ENCODE results near the gene TMEM26. TPM values are rescaled to one million over a fixed set of nuclear protein-coding genes. Genes with fewer than 3 reads are reported as not detected.

Gene TMEM26
- polyA plus RNA-seq: not detected

DNA sequence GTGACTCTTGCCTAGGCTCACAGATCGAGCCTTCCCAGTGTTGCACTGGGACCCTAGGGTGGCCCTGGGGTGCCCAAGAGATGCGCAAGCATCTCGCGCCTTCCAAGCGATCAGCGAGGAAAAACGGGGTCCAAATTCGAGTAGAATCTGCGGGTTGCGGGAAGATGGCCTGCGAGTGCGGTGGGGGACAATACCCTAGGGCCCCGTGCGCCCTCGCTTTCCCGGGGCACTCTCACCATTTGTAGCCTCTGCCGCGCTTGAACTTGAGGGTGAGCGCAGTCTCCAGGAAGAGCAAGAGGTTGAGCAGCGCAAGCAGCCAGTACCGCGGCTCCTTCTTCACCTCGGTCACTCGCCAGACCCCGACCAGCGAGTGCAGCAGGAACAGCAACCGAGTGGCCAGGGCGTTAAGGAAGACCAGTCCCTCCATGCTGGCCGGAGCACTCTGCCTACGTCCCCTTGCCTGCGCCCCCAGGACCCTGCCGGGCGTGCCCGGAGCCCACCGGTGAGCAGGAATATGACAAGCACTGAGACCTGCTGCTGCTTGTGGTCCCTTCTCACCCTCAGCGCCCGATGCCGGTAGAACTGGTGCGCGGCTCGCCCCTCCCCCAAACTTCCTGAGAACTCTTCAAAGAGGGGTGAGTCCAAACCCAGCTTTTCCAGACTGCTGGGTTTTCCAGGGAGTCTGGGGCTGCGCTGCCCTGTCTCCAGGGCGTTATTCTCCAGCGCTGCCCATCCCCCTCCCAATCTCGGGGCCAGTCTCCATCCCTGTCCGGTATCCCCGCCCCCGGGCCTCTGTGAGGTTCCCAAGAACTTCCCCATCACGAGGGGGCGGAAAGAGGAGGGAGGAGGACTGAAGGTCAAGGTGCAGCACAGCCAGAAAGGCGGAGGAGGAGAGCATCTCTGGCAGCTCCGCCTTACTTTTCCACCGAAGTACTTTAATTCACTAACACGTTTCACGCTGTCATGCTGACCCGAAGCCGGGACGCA lies at the start of gene TMEM26:
Gene TMEM26, minus strand, starts transcription at position 727 of the 987 bp plus-strand sequence. Its CDS starts 300 bp downstream, at position 427.
- Mint-ChIP-seq H3K4me1 (peaks cover 0 to 9% (median 1%) of the 10 kb centered on the region in 3 donors), H3K27ac (peak within 1 kb of the TSS in 1 of 3 donors; percentile 9), H3K4me3 (peak within 1 kb of the TSS in 2 of 4 donors; percentile 33 to 49), H3K36me3 (no peaks in the 10 kb centered on the region), H3K9me3 (no peaks in the 10 kb centered on the region), H3K27me3 (peaks cover 31% of the 10 kb centered on the region)

GRCh38 chr10:61500460-61500859 lies 47.3 kb upstream of the TMEM26 start:
- Mint-ChIP-seq H3K4me1 (no peaks in the 10 kb centered on the region), H3K36me3 (peaks cover 3% of the 10 kb centered on the region), H3K9me3 (peaks cover 0 to 2% (median 0%) of the 10 kb centered on the region in 3 donors), H3K27ac (no peak overlapping the region), H3K4me3 (no peak overlapping the region), H3K27me3 (peaks cover 3% of the 10 kb centered on the region)

DNA sequence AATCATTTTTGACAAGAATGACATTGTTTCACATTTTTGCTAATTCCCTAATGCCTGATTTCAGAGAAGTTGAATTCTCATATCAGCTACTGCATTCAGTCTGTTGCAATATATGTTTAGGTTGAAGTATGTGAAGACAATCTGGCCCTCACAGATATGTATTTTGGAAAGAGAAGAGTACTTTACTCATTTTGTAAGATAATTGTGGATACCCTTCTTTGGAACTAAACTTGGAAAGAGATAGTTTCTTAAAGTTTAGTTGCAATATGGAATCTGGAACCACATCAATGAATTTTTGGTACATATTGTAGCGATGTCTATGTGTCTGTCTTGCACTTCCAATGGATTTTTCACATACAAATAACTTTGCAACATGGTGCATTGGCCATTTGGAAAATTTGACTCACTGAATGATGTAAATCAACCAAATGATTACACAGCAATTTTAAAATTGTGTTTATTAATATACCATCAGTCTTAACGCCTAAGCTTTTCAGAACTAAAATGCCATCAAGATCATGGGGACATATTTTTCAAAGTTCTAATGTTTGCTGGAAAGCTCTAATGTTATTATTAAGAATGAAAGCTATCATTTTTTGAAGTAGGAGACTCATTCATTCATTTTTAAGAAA lies 39.3 kb upstream of the TMEM26 start:
- Mint-ChIP-seq H3K4me3 (no peak overlapping the region), H3K27ac (no peak overlapping the region), H3K27me3 (no peaks in the 10 kb centered on the region), H3K4me1 (no peaks in the 10 kb centered on the region), H3K36me3 (peaks cover 3% of the 10 kb centered on the region), H3K9me3 (peaks cover 0 to 2% (median 0%) of the 10 kb centered on the region in 3 donors)

- Mint-ChIP-seq H3K9me3 (peaks cover 0 to 3% (median 0%) of the 10 kb centered on the region in 3 donors), H3K4me1 (no peaks in the 10 kb centered on the region), H3K27me3 (peaks cover 3% of the 10 kb centered on the region), H3K27ac (no peak overlapping the region), H3K36me3 (peaks cover 2% of the 10 kb centered on the region), H3K4me3 (no peak overlapping the region)
Observed at GRCh38 chr10:61487506-61487905, 34.3 kb upstream of the TMEM26 start.

GRCh38 chr10:61486738-61487396 lies 33.7 kb upstream of the TMEM26 start:
- Mint-ChIP-seq H3K9me3 (peaks cover 0 to 3% (median 0%) of the 10 kb centered on the region in 3 donors), H3K36me3 (peaks cover 2% of the 10 kb centered on the region), H3K27me3 (peaks cover 3% of the 10 kb centered on the region), H3K4me3 (no peak overlapping the region), H3K4me1 (no peaks in the 10 kb centered on the region), H3K27ac (no peak overlapping the region)

- peaks cover 2% of the 10 kb centered on the region for H3K36me3 Mint-ChIP-seq
- no peak overlapping the region for H3K4me3 Mint-ChIP-seq
- H3K27ac Mint-ChIP-seq: no peak overlapping the region
- no peaks in the 10 kb centered on the region for H3K4me1 Mint-ChIP-seq
- H3K27me3 Mint-ChIP-seq: peaks cover 3% of the 10 kb centered on the region
- H3K9me3 Mint-ChIP-seq: peaks cover 0 to 3% (median 0%) of the 10 kb centered on the region in 3 donors
Observed at GRCh38 chr10:61486251-61486650, 33.1 kb upstream of the TMEM26 start.

GRCh38 chr10:61481597-61481996 lies 28.4 kb upstream of the TMEM26 start:
- Mint-ChIP-seq H3K27me3 (peaks cover 8% of the 10 kb centered on the region), H3K36me3 (no peaks in the 10 kb centered on the region), H3K4me3 (no peak overlapping the region), H3K9me3 (peaks cover 0 to 3% (median 0%) of the 10 kb centered on the region in 3 donors), H3K27ac (no peak overlapping the region), H3K4me1 (no peaks in the 10 kb centered on the region)

DNA sequence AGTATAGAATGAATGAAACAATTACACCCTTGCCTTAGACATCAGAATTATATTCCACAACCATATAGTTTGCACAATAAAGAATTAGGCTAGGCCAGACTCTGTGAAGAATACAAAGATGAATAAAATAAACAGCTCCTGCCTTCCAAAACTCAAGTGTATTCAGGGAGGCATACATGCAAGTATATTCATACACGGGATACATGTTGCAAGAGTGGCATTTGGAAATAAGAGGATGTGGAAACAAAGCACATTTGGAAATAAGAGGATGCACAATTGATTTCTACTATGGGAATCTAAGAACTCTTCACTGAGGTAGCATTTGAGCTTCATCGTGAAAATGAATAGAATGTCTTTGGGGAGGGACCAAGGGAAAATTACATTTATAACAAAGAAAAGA lies 27.0 kb upstream of the TMEM26 start:
- Mint-ChIP-seq H3K36me3 (no peaks in the 10 kb centered on the region), H3K27ac (no peak overlapping the region), H3K9me3 (peaks cover 0 to 1% (median 0%) of the 10 kb centered on the region in 3 donors), H3K27me3 (peaks cover 8% of the 10 kb centered on the region), H3K4me3 (no peak overlapping the region), H3K4me1 (no peaks in the 10 kb centered on the region)

- H3K36me3 Mint-ChIP-seq: no peaks in the 10 kb centered on the region
- H3K27me3 Mint-ChIP-seq: peaks cover 6% of the 10 kb centered on the region
- no peak overlapping the region for H3K4me3 Mint-ChIP-seq
- H3K4me1 Mint-ChIP-seq: no peaks in the 10 kb centered on the region
- H3K27ac Mint-ChIP-seq: no peak overlapping the region
- peaks cover 0 to 1% (median 0%) of the 10 kb centered on the region in 3 donors for H3K9me3 Mint-ChIP-seq
Observed at GRCh38 chr10:61478621-61479312, 25.6 kb upstream of the TMEM26 start.

DNA sequence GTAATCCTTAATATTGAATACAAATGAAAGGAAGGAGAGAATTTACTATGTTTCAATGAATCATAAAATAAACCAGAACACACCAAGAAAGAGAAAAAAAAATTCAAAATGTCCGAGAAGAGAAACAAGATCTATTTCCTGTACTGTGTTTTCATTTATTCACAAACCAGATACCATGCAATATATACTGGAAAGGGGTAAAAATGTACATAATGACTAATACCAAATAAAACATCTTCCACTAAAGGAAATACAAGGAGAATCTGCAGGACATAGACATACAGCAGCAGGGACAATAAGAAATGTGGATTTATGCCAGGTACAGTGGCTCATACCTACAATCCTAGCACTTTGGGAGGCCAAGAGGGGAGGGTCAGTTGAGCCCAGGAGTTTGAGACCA lies 24.3 kb upstream of the TMEM26 start:
- H3K4me1 Mint-ChIP-seq: no peaks in the 10 kb centered on the region
- H3K27me3 Mint-ChIP-seq: peaks cover 5% of the 10 kb centered on the region
- no peak overlapping the region for H3K27ac Mint-ChIP-seq
- H3K4me3 Mint-ChIP-seq: no peak overlapping the region
- peaks cover 0 to 1% (median 0%) of the 10 kb centered on the region in 3 donors for H3K9me3 Mint-ChIP-seq
- H3K36me3 Mint-ChIP-seq: no peaks in the 10 kb centered on the region

GRCh38 chr10:61476529-61476928 lies 23.3 kb upstream of the TMEM26 start:
- H3K4me3 Mint-ChIP-seq: no peak overlapping the region
- no peaks in the 10 kb centered on the region for H3K36me3 Mint-ChIP-seq
- H3K27me3 Mint-ChIP-seq: peaks cover 8% of the 10 kb centered on the region
- peaks cover 0 to 1% (median 0%) of the 10 kb centered on the region in 3 donors for H3K9me3 Mint-ChIP-seq
- no peak overlapping the region for H3K27ac Mint-ChIP-seq
- H3K4me1 Mint-ChIP-seq: no peaks in the 10 kb centered on the region

GRCh38 chr10:61475449-61475873 lies 22.3 kb upstream of the TMEM26 start:
- Mint-ChIP-seq H3K4me1 (no peaks in the 10 kb centered on the region), H3K27me3 (peaks cover 8% of the 10 kb centered on the region), H3K27ac (peak overlapping the region in 1 of 3 donors; percentile 60), H3K9me3 (peaks cover 0 to 1% (median 0%) of the 10 kb centered on the region in 3 donors), H3K4me3 (no peak overlapping the region), H3K36me3 (no peaks in the 10 kb centered on the region)

GRCh38 chr10:61472090-61472674 lies 19.0 kb upstream of the TMEM26 start:
- Mint-ChIP-seq H3K4me1 (no peaks in the 10 kb centered on the region), H3K9me3 (peaks cover 0 to 2% (median 0%) of the 10 kb centered on the region in 3 donors), H3K27me3 (peaks cover 3% of the 10 kb centered on the region), H3K36me3 (no peaks in the 10 kb centered on the region), H3K27ac (no peak overlapping the region), H3K4me3 (no peak overlapping the region)

GRCh38 chr10:61471491-61471890 lies 18.3 kb upstream of the TMEM26 start:
- H3K4me3 Mint-ChIP-seq: no peak overlapping the region
- H3K36me3 Mint-ChIP-seq: no peaks in the 10 kb centered on the region
- H3K27ac Mint-ChIP-seq: peak overlapping the region in 1 of 3 donors; percentile 83
- peaks cover 0 to 2% (median 0%) of the 10 kb centered on the region in 3 donors for H3K9me3 Mint-ChIP-seq
- H3K27me3 Mint-ChIP-seq: peaks cover 3% of the 10 kb centered on the region
- H3K4me1 Mint-ChIP-seq: no peaks in the 10 kb centered on the region

All from IgD-negative memory B cell (primary cell).